Nephron (organoid): ENCODE data around the gene ZNF511.

Source experiments
- H3K27ac Mint-ChIP-seq, 3 experiments: 2 replicates each; pipeline ENCODE4 v1.8.0; 2020; ENCODE audit warnings: mixed read lengths in 3 of 3, mild to moderate bottlenecking in 2 of 3, moderate library complexity in 1 of 3
- H3K27me3 Mint-ChIP-seq: 2 replicates; pipeline ENCODE4 v1.8.0; 2021; ENCODE audit warnings: low read depth, mild to moderate bottlenecking, moderate library complexity, mixed read lengths
- H3K36me3 Mint-ChIP-seq: 2 replicates; pipeline ENCODE4 v1.8.0; 2020; ENCODE audit warnings: low read depth, mixed read lengths
- H3K4me1 Mint-ChIP-seq: 2 replicates; pipeline ENCODE4 v1.8.0; 2020; ENCODE audit warnings: mixed read lengths
- H3K4me3 Mint-ChIP-seq, 3 experiments: 2 replicates each; pipeline ENCODE4 v1.8.0; 2020; ENCODE audit warnings: mild to moderate bottlenecking in 3 of 3, mixed read lengths in 3 of 3, moderate library complexity in 2 of 3
- H3K9me3 Mint-ChIP-seq: 2 replicates; pipeline ENCODE4 v1.8.0; 2020; ENCODE audit warnings: mixed read lengths
- CTCF ChIP-seq, 3 experiments: fragments of 200-600 bp; sonication (generic); IDR thresholded peaks; one replicate each; pipeline ENCODE4 v1.5.0; 2021; ENCODE audit warnings: antibody characterized with exemption in 3 of 3; ENCODE audit not compliant: unreplicated experiment in 3 of 3

ZNF511 gene

GRCh38 chr10:133310789-133311188 lies 2.1 kb downstream of the ZNF511 start:
- H3K36me3 Mint-ChIP-seq, result peaks cover 18% of the 10 kb centered on the region
- H3K4me1 Mint-ChIP-seq, result peaks cover 28% of the 10 kb centered on the region
- no peak overlapping the region for H3K27ac Mint-ChIP-seq
- no peaks in the 10 kb centered on the region for H3K27me3 Mint-ChIP-seq
- H3K9me3 Mint-ChIP-seq, result no peaks in the 10 kb centered on the region
- peak overlapping the region; percentile 53 to 75 (median 72) for H3K4me3 Mint-ChIP-seq
- TF ChIP-seq CTCF (IDR thresholded peaks at IDR 0.05; ENCODE audit: unreplicated experiment in 3 of 3), result no peak

DNA sequence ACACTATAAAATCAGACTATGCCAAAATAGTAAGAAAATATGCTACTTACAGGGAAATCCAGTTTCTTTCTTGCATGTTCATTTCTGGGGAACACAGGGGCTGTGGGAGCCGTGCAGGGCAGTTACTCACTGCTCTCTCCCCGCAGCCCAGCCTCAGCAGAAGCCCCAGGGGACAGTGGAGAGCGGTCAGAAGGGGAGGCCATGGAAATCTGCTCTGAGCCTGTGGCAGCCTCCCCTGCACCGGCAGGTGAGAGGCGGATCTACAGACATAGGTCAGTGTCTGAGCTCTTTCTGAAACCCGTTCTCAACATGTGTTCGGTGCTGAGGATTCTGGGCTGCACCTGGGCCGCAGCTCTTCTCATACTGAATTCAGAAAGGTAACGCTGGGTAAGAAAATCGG lies 2.9 kb downstream of the ZNF511 start:
- H3K9me3 Mint-ChIP-seq, result no peaks in the 10 kb centered on the region
- H3K27me3 Mint-ChIP-seq, result peaks cover 5% of the 10 kb centered on the region
- H3K27ac Mint-ChIP-seq, result no peak overlapping the region
- peaks cover 18% of the 10 kb centered on the region for H3K36me3 Mint-ChIP-seq
- H3K4me1 Mint-ChIP-seq, result peaks cover 28% of the 10 kb centered on the region
- peak overlapping the region; percentile 26 to 72 (median 64) for H3K4me3 Mint-ChIP-seq
- no peak for TF ChIP-seq CTCF (IDR thresholded peaks at IDR 0.05; ENCODE audit: unreplicated experiment in 3 of 3)

- H3K9me3 Mint-ChIP-seq, result no peaks in the 10 kb centered on the region
- no peak for TF ChIP-seq CTCF (IDR thresholded peaks at IDR 0.05; ENCODE audit: unreplicated experiment in 3 of 3)
- H3K4me1 Mint-ChIP-seq, result peaks cover 25% of the 10 kb centered on the region
- peak overlapping the region; percentile 30 to 72 (median 37) for H3K4me3 Mint-ChIP-seq
- H3K36me3 Mint-ChIP-seq, result peaks cover 18% of the 10 kb centered on the region
- no peak overlapping the region for H3K27ac Mint-ChIP-seq
- peaks cover 5% of the 10 kb centered on the region for H3K27me3 Mint-ChIP-seq
Observed at GRCh38 chr10:133312016-133312768, 3.5 kb downstream of the ZNF511 start.

DNA sequence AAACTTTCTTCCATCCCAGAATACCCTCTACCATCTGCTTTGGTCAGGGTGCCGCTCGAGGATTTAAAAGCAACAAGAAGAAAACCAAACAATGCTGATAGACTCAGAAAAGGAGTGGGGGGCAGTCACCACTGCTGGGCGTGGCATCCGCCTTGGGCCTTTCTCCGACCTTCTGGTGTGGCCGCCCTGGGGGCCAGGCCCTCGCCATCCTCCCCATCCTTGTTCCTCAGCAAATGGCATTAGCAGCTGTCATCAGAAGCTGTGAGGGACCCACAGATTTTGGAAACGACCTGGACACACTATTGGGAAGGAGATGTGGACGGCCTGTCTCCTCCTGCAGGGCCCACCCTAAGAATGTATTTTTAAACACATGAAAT lies 4.0 kb downstream of the ZNF511 start:
- Mint-ChIP-seq H3K4me3 (no peak overlapping the region), H3K9me3 (no peaks in the 10 kb centered on the region), H3K4me1 (peaks cover 19% of the 10 kb centered on the region), H3K36me3 (peaks cover 18% of the 10 kb centered on the region), H3K27me3 (peaks cover 5% of the 10 kb centered on the region), H3K27ac (no peak overlapping the region)
- no peak for TF ChIP-seq CTCF (IDR thresholded peaks at IDR 0.05; ENCODE audit: unreplicated experiment in 3 of 3)

- Mint-ChIP-seq H3K27me3 (peaks cover 5% of the 10 kb centered on the region), H3K27ac (no peak overlapping the region), H3K4me1 (peaks cover 15% of the 10 kb centered on the region), H3K36me3 (peaks cover 18% of the 10 kb centered on the region), H3K9me3 (no peaks in the 10 kb centered on the region), H3K4me3 (no peak overlapping the region)
- no peak for TF ChIP-seq CTCF (IDR thresholded peaks at IDR 0.05; ENCODE audit: unreplicated experiment in 3 of 3)
Observed at GRCh38 chr10:133313192-133313591, 4.5 kb downstream of the ZNF511 start.

- no peak for TF ChIP-seq CTCF (IDR thresholded peaks at IDR 0.05; ENCODE audit: unreplicated experiment in 3 of 3)
- Mint-ChIP-seq H3K27ac (peak overlapping the region in 2 of 3 experiments; percentile 34 to 62), H3K9me3 (no peaks in the 10 kb centered on the region), H3K4me1 (peaks cover 19% of the 10 kb centered on the region), H3K4me3 (peak overlapping the region in 1 of 3 experiments; percentile 31), H3K27me3 (peaks cover 13% of the 10 kb centered on the region), H3K36me3 (peaks cover 18% of the 10 kb centered on the region)
Observed at GRCh38 chr10:133314911-133315310, 6.2 kb downstream of the ZNF511 start.
